GM23338 (cell line): ENCODE measurements around the gene EFCAB6. TPM values are rescaled to one million over a fixed set of nuclear protein-coding genes. Genes with fewer than 3 reads are reported as not detected.

Experiments used
- EZH2phosphoT487 ChIP-seq: fragments of 200-600 bp; sonication (generic); IDR thresholded peaks from one replicate; pipeline ENCODE4 v1.8.1; 2018; ENCODE audit warnings: antibody characterized with exemption; ENCODE audit not compliant: unreplicated experiment
- JUNB ChIP-seq: IDR thresholded peaks from one replicate; pipeline ENCODE4 v1.6.1; 2016; ENCODE audit warnings: antibody characterized with exemption; ENCODE audit not compliant: unreplicated experiment
- POLR2AphosphoS5 ChIP-seq: IDR thresholded peaks from 2 replicates; pipeline ENCODE4 v1.6.1; 2016; ENCODE audit warnings: antibody characterized with exemption, low read depth
- REST ChIP-seq: IDR thresholded peaks from one replicate; pipeline ENCODE4 v1.6.1; 2018; ENCODE audit warnings: antibody characterized with exemption; ENCODE audit not compliant: unreplicated experiment
- ZNF114 ChIP-seq: fragments of 250-450 bp; sonication (Bioruptor Pico); IDR thresholded peaks from 2 replicates; pipeline ENCODE4 v1.5.0; 2020; ENCODE audit warnings: mild to moderate bottlenecking, moderate library complexity
- ZNF331 ChIP-seq: fragments of 250-450 bp; sonication (Bioruptor Pico); IDR thresholded peaks from 2 replicates; pipeline ENCODE4 v1.5.0; 2020; ENCODE audit warnings: low read depth, mild to moderate bottlenecking, moderate library complexity
- ZNF462 ChIP-seq: fragments of 250-450 bp; sonication (Bioruptor Pico); IDR thresholded peaks from 2 replicates; pipeline ENCODE4 v1.5.0; 2020; ENCODE audit warnings: mild to moderate bottlenecking, moderate library complexity
- polyA plus RNA-seq: library from polyadenylated mRNA; unstranded; fragments of >200 nt; fragmentation: Nextera tagmentation; extraction: Ambion mirVana; gene quantifications from 2 replicates; pipeline ENCODE4 v1.2.1, GENCODE V29; 2016
- total RNA-seq: library from RNA; depleted of rRNA; stranded (reverse); fragments of >200 nt; shearing (Covaris generic); gene quantifications from 2 replicates; pipeline ENCODE4 v1.2.3, GENCODE V29; 2014

EFCAB6 gene
- total and polyA plus RNA-seq, 2 experiments from 2014 or later = 1.1 to 1.8 TPM

- TF ChIP-seq ZNF462 (no peak), REST (no peak), ZNF114 (CRISPR knock-in tag) (no peak), EZH2phosphoT487 (no peak), POLR2AphosphoS5 (no peak), JUNB (no peak), ZNF331 (no peak)
Measured at GRCh38 chr22:43742154-43742950, 69.8 kb downstream of the EFCAB6 start (continued).
